NCI-H345 (cell line): ENCODE measurements around the gene TNS1.

ENCODE experiments used
- DNase-seq: peaks from one replicate; lab custom pipeline; 2025; lab: John Stamatoyannopoulos, UW

Gene TNS1

DNA sequence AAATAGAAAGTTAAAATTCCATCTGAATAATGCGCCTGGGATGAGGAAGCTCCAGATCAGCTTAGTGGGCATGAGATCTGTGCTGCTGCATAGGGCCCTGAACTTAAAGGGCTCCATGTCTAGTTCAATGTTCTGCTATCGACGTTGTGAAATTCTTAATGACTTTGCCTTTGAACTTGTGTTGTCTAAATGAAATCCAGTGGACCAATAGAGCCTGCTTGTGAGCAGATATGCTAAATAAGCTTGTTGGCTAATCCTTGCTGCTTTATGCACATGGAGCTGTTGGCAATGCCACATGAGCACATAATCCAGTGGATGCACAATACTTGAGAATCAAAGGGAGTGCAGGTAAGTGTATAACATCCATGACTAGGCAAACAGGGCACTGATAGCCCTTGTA is 228.6 kb downstream of the TNS1 start:
- DNase-seq: no peak

GRCh38 chr2:217773539-217773938 is 229.3 kb downstream of the TNS1 start:
- no peak for DNase-seq

- DNase-seq: no peak
Observed at GRCh38 chr2:217766356-217766755, 236.4 kb downstream of the TNS1 start.

DNA sequence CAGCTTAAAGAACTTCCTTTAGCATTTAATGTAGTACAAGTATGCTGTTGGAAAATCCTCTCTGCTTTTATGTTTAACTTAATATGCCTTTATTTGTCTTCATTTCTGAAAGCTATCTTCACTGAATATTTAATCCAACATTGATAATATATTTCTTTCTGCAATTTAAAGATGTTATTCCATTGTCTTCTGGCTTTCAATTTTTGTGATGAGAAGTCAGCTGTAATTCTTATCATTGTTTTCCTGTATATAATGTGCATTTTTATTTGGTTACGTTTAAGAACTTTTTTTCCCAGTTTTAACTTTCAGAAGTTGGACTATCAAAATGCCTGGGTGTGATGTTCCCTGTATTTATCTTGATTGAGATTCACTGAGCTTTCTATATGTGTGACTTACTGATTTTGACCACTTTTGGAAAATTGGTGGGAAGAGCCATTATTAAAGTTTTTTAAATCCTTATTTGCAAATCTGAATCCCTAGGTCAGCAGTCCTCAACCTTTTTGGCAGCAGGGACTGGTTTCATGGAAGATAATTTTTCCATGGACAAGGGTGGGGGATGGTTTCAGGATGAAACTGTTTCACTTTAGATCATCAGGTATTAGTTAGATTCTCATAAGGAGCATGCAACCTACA is 241.0 kb downstream of the TNS1 start:
- DNase-seq: no peak

GRCh38 chr2:217759991-217760390 is 242.8 kb downstream of the TNS1 start:
- DNase-seq: no peak

GRCh38 chr2:217757108-217757463 is 245.7 kb downstream of the TNS1 start:
- DNase-seq: no peak

- peak; percentile 16 for DNase-seq
Observed at GRCh38 chr2:217756375-217757107, 246.3 kb downstream of the TNS1 start.

DNA sequence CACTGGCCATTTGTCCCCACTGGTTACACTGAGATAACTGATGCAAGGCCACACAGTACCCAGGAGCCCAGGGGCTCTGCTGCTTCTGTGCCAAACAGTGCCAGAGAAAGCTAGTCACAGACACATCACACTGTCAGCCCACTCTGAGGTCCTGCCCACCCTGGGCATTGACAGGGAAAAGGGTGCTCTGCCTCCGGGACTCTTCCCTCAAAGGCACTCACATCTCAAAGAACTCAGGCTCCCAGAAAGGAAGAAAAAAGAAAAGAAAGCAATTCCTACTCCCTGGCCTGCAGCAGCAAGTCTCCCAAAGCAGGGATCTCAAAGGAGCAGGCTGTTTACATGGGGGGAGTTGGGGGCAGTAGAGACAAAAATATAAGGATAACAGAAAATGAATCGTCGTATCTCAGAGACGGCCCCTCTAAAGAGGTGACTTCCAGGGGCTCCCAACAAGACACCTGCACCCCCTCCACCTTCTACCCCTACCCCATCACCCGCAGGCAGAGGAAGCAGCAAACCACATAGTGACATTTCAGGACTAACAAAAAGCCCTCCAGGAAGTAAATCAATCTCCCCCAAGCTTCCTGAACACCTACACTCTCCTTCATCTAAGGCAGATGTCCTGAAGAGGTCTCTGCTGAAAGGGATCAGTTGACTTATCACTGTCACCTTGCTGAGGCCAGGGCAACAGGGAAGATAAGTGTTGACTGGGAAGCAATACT is 247.6 kb downstream of the TNS1 start:
- no peak for DNase-seq

DNA sequence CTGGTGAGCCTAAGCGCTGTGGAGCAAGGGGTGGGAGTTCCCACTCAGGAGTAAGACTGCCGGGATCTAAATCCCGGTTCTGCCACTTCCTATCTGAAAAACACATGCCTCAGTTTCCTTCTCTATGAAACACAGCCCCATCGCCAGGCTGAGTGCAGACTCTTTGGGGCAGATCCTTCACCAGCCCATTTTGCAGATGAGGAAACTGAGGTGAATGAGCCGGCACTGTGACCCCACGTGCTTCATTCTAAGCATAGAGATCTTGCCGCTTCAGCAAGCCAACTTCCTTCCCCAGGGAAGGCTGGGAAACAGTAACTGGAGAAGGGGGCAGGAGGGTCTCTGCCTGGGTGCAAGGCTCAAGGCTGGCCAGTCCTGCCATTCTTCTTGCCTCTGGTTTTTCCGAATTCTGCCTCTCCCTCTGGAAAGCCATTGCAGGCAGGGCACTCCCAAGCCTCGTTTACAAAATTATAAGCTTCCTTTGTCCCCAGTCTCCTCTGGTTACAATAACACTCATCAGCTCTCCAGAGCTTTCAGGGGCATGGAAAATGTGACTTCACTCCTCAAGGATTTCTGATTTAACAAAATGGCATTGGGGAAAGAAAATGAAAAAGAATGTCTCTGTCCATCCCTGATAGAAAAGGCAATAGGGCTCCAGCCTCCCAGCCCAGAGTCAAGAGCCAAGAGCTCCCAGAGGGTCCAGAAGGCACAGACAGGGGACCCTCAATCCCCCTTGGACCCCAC is 249.2 kb downstream of the TNS1 start:
- DNase-seq: no peak

DNA sequence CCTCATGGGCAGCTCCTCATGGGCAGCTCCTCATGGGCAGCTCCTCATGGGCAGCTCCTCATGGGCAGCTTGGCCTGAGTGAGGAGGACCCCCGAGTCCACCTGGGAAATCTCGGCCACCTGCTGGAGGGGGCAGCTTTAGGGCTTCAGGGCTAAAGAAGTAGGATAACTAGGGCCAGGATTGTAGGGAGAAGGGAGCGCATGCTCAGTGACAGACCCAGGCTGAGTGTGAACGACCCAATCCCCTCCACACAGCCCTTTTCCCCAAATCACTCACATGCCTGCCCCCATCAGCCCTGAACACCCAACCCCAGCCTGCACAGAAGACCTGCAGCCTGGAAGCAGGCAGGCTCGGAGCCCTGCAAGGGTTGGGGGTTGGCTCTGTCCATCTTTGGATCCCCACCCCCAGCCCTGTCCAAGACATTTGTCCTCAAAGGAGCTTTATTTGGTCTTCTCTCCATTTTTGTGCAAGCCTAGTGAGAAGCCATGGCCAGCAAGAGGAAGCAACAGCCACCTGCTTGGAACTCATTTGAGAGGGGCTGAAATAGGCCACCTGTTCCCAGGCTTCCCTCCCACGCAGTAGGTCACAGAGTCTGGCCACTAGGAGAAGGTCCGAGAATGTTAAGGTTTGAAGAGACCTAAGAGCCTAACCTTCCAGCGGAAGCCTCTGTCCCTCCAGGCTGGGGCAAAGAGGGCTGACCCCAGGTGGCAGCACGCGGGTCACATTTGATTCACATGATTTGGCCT is 249.9 kb downstream of the TNS1 start:
- DNase-seq: no peak

DNA sequence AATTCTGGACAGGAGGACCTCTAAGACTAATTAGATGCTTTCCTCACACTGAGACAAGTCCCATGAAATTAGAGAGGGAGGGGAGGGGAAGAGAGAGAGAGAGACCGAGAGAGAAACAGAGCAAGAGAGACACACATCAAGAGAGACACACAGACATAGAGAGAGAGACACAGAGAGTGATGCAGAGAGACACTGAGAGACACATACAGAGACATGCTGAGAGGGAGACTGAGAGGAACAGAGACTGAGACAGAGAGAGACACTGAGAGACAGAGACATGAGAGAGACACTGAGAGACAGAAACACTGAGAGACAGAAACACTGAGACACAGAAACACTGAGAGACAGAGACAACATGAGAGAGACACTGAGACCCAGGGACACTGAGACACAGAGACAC is 250.8 kb downstream of the TNS1 start:
- no peak for DNase-seq

GRCh38 chr2:217751192-217751591 is 251.6 kb downstream of the TNS1 start:
- no peak for DNase-seq
